NCI-H82 treated with DMSO at 0.1 percent for 48 hours (cell line): ENCODE results near the gene RCOR1.

Experiments
- DNase-seq: peaks from one replicate; lab custom pipeline; 2025; ENCODE audit not compliant: unreplicated experiment; lab: John Stamatoyannopoulos, UW

The RCOR1 gene

DNA sequence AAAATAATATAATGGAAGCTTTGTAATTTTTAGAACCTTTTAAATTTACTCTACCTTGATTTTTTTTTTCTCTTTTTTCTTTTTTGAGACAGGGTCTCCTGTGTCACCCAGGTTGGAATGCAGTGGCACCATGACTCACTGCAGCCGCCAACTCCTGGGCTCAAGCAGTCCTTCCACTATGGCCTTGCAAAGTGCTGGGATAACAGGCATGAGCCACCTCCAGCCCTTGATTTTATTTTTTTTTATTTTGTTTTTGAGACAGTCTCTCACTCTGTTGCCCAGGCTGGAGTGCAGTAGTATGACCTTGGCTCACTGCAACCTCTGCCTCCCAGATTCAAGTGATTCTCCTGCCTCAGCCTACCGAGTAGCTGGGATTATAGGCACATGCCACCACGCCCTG, 119.5 kb downstream of the RCOR1 start:
- no peak for DNase-seq

DNA sequence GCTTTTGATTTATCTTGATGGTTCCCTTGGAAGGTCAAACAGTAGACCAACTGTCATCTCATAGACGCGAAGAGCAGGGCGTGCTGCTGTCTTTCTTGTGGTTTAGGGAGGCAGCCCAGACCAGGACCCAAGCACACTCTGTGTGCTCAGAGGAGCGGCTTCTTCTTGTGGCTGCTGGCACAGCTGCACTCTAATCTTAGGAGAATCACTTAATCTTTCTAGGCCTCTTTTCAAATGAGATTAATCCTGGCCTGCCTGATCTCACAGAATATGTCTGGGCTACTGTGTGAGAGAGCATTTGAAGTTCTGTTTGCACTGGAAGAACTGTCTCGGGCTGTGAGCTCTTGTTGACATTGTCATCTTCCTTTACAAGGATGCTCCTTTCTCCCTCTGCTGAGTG, 124.8 kb downstream of the RCOR1 start:
- peak; percentile 87 for DNase-seq

DNA sequence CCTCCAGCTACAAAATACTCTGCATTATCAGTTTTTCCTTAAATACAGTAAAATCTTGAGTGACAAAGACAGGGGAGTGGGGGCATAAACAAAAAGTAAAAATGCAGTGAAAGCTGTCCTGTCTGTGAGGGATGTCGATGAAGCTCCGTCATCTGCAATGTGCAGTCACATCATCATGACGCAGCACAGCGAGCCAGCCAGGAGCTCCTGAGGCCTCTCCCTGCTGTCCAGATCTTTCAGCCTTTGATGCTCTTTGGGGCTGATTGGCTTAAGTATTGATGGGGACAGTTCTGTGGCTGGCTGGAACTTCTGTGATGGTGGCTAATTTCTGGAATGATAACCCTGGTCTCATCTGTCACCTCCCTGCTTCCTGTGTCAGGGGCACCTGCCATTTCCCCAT, 130.2 kb downstream of the RCOR1 start:
- DNase-seq, result no peak

DNA sequence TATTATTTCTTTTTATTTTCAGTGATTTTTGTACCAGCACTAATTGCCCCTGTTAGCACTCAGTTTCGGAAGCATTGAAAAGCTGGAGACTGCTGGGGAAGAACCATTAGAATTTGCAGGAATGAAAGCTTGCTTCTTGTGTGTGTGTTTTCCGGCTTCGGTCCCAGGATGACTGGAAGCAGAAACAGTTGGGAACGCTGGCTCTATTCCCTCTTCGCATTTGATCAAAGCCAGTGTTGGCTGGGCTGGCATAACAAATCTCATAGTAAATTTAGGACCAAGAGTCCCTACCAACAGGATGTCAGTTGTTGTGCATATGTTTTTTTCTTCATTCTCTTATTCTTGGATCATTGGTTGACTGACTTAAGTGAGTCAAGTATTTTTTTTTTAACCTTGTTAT, 131.2 kb downstream of the RCOR1 start:
- DNase-seq, result no peak

DNA sequence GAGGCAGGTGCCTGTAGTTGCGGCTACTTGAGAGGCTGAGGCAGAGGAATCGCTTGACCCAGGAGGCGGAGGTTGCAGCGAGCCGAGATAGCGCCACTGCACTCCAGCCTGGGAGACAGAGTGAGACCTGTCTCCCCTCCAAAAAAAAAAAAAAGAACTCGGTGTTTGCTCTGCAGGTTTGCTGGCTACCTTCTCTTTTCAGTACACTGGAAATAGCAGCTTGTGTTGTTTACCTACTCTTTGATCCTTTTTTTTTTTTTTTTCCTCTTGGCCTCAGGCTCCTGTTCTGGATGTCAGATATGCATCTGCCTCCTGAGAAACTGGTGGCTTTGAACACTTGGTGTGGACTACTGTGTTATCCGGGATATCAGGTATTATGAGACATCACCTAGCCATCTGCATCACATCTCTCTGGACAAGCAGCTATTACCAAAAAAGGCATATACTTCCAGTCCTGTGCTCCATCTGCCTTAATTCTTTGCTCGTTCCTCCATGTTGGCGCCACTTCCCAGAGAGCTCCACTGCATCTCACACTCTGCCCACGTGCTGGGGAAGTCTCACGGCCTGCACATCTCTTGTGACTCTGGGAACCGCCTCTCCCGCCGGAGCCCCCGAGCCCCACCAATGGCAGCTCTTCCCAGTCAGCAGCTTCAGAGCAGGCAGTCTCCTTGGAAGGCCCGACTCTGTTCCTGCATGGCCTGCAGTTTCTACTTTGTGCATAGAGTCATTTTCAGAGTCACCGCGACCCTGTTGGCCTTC, 133.9 kb downstream of the RCOR1 start:
- no peak for DNase-seq

DNA sequence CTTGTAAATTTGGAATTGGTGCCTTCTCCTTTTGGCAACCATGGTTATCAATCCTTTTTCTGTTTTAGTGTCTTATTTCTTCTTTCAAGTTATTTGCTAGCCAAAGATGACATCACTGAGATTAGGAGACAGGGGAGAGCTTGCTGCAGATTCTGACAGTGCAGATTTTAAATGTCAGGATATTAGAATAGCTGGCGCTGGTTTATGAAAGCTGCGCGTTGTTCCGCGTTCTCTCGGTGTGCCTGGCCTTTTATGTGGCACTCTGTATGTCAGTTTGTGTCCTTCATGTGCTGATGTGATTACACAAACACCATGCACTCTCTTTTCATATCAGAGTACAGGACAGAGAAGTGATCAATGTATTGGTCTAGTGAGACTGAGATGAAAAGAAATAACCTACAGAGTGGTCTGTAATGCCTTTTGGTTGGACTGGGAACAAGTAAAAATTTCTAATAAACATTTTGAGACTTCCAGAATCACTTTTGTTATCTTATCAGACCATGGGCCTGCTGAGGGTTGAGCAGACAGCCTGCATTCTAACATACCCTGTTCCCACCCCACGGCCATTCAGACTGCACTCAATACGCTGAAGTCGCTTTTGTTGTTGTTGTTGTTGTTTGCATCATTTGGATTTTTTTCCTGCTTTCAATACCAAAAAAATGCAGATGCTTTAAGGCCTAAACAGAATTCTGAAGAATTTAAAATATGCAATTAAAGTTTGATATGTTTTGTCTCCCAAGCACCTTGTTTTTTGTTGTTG, 135.1 kb downstream of the RCOR1 start:
- DNase-seq, result no peak

DNA sequence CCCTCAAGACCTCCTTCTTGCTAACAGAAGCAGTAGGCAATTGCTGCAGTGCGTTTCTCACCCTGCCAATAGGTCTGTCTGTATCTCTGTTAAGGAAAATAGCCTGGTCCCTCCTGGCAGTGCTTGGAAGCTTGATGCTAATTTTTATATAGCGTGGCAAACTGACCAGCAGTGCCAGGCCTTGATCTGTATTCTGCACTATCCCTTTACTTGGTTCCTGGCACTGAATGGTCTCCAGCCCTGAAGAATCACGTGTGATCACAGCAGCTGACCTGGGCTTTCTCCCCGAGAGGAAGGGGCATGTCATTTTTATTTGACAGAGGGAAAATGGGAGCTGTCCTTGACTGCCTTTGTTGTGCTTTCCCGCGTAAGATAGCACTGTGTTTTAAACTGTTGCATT, 136.1 kb downstream of the RCOR1 start:
- no peak for DNase-seq

DNA sequence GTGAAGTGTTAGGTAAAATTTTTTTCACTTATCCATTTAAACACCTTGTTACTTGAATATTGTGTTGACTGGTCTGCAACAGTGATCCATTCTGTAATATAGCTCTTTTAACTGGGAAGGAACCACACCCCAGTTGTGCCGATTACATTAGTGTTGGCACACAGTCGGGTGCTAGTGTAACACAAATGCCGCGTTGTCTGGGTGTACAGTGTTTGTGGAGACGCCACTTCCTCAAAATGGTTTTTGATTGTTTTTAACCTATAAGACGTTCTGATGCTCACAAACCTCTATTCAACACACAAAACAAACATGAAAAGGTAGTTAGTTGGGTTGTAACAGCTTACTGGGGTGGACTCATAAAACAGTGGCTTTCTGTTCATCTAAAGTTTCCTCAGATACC, 136.8 kb downstream of the RCOR1 start:
- no peak for DNase-seq

DNA sequence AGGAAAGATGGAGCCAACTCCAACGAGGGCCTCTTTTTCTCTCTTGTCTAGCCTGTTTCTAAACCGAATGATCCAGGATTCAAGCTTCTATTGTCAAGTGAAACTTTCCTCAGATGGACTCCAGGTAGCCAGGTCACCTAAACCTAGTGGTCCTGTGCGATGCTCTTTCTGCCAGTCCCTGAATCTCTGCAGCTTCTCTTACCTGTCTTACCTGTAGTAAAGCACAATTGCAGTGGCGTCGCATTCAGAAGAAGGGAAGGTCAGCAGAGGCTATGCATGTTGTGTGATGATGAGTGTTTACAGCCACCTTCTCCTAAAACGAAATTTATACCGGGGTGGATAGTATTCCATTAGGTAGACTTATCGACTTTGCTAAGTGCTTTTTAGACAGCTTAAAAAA, 137.4 kb downstream of the RCOR1 start:
- no peak for DNase-seq

DNA sequence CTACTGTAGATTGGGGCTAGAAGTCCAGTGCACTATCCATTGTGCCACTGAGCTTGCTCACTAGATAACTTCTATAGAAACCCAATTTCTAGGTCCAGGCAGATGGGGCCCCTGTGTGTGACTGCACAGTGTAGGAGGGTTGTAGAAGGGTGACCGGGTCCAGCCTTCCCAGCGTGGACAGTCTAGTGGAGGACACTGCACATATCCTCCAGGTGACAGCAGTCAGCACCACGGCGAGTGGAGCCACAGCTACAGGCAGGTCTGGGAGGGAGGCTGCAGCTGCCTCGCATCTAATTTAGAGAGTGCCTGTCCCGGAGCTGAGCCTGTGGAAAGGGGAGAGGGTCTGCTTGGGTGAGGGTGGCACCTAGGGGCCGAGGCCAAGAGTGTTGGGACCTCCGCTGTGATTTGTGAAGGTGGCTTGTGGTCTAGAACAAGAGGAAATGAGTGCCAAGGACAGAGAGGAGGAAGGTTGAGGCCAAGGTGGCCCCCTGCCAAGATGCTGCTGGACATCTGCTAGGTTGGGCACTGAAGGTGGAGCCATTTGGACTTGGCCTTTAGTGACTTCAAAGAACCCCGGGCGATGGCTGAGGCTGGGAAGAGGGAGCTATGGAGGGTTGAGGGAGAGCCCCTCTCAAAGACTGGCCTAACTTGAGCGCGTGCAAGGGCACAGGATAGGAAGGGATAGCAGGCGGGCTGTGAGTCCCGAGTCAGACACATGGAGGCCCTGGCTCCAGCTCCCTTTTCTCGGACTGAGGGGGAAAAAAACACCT, 138.8 kb downstream of the RCOR1 start:
- no peak for DNase-seq

DNA sequence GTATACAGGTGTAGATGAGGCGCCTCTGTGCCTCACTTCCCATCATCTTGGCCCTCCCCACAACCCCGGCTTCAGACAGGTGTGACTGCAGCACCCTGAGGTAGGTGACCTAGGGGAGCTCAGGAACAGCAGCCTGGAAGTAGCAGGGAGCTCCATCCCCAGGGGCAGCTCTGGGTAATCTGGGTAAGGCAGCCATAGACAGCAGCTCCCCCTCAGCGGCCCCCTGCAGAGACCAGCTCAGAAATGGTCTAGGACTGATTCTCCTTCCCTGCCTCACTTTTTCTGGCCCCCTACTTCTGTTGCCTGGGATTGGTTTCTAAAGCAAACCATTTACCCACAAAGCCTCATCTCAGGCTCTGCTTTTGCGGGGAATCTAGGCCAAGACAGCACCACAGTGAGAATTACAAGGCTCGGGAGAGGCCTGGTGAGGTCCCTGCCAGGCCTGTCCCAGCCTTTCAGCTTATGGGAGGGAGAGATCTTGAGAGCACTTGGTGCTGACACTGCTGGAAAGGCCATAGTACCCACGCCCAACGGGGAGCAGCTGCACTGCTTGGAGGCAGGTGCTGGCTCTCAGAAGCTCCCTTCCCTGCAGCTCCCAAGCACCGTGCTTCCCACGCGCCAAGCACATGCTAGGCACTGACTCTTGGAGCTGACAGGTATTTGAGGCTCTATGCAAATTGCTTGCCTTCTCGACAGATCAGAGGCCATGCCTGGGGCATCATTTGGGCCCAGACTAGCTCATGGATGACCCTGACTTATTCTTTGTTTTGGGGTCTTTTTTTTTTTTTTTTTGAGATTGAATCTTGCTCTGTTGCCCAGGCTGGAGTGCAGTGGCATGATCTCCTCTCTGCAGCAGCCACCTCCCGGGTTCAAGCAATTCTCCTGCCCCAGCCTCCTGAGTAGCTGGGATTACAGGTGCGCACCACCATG, 139.7 kb downstream of the RCOR1 start:
- no peak for DNase-seq

DNA sequence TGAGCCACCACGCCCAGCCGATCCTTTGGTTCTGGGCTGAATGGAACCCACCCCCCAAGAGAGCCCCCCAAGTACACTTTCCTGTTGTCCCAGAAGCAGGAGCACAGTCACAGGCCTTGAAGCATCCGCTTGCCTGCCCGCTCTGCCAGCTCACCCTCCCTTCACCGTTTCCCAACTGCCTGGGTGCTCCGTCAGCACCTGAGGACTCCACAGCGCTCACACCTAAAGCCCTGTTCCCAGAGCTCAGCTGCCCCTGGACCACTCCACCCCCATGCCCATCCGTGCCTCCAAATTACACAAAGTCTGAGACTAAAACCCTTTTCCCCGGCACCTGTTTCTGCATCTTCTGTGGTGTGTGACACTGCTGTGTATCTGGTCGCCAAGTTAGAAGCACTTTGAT, 140.5 kb downstream of the RCOR1 start:
- no peak for DNase-seq

DNA sequence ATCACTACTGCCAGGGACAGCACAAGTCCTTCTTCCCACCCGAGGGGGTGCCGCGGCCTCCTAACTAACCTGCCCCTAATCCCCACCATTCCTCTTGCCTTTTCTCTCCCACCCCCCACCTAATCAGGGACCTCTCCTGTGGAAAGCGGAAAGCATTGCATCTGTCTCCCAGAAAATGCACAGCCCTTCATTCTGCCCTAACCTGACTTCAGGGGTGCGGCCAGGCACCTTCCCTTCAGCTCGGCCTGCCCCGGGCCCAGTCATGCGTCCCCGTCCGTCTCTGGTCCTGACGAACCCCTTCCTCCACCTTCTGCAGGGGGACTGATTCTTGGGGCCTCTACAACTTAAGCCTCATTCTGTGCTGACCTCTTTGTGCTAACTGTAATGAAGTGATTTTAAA, 140.9 kb downstream of the RCOR1 start:
- DNase-seq, result no peak

DNA sequence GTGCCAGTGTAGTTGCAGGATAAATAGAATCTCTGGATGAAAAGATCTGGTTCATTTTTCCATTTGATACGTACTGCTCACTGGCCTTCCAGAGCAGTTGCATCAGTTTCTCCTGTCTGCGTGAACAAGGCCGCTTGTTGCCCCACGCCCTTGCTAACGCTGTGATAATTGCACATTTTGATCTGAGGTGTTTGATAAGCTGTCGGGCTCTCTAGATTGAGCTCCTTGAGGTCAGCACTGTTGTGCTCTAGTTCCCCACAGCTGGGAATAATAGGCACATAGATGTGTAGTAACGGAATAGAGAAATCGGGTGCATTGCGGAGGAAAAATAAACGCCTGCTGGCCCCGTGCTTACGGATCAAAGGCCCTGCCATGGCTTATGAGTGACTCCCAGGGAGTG, 142.0 kb downstream of the RCOR1 start:
- DNase-seq, result no peak

DNA sequence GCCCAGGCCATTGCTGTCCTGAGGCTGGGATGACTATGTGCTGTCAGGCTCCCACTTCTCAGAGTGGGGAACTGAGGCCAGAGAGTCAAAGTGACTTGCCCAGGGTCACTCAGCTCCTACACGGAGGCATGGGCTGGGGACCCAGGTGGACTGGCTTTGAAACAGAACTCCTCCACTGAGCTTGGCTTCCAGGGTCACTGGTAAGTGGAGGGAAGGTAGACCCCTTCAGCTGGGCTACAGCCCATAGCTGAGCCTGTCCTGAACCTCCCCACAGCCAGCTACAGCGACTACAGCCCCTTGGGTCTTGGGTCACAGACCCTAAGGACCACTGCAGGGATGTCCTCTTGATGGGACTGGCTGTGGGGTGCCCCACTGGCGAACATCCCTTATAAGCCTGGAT, 144.5 kb downstream of the RCOR1 start:
- no peak for DNase-seq

DNA sequence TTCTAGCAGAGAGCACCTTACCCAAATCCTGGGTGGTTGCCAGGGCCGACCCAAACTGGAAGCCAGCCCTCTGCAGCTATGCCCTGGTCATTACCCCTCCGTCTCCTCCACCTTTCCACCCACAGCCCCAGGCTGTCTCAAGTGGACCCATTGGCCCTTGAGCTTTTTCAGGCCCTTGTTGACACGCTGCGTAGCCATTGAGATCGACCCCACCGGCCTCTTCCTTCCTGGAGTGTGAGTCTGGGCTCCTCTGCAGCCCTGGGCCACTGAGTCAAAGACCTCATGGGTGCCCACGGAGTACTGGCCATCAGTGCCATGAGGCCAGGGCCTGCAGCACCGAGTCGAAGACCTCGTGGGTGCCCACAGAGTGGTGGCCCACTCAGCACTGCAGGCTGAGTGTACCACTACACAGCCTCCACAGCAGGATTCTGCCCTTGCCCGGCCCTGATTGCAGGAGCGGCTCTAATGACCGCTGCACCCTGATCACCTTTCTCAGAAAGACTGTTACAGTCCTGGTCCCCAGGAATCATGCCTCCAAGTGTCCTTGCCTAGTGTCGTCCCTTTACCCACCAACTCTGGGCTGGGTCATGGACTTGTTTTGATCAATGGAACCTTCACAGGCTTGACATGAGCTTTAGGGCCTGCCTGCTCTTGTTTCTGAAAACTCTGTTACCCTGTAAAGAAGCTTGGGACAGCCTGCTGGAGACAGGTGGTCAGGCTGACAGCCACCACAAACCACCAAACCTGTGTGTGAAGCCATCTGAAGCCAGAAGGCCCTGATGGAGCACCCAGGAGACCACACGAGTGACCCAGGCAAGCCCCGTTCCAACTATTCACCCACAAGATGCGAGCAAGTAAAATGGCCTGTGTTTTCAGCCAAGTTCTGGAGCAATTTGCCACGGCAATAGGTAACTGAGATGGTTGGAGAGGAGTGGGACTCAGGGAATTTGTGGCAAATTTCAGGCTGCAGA, 145.2 kb downstream of the RCOR1 start:
- DNase-seq, result no peak

DNA sequence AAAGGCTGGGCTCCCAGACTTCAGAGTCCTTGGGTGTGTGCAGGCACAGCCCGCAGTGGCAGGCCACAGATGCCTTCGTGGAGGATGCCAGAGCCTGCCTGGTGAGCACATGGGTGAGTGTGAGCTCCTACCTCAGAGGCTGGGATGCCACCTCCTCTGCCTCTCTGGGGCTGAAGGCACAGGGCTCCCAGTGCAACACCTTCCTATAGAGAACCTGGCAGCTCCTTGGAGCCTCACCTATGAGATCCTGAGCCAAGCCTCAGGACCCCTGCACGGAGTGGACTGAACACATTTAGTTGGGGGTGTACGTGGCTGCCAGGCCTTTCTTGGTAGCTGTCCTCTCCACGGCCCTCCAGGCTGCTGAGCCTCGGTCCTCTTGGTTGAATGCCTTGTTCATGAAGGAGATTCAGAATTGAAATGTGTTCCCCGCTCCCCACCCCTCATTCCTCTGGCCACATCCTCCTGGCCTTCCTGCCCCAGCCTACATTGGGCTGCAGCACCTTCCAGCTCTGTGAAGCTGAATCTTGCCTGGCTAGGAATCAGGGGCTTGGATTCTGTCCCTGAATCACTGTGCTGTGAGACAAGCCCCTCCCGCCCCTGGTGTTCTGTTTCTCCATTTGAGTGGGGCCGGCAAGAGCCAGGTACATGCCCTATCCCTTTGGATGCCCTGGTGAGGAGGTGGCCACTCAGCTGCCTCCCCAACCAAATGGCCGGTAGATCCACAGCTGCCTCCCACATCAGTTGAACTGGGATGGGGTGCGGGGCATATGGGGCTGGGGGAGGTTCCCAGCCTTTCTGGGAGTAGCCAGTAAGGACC, 146.1 kb downstream of the RCOR1 start:
- DNase-seq, result no peak

DNA sequence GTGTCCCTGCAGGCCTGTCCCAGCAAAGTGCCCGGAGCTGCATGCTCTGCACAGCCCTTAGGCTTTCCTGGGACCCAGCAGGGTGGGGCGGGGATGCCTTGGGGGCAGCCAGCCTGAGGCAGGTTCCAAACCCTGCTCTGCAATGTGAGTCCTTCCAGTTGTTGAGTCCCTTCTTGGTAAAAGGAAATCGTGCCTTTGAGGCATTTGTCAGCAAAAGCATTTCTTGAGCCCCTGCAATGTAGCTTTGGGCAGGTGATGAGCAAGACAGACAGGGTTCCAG, 146.7 kb downstream of the RCOR1 start:
- DNase-seq, result no peak
